Stimulated activated naive B cell treated with anti-CD40 and anti-IgM and Interleukin-4, amounts not matched to agents 10 μg/mL and 1 μg/mL and 100 μg/mL, for 72 hours (primary cell): Measurements from ENCODE around the gene VSTM2B.
A peak's percentile ranks its signal among the peaks of the same experiment; 100 is the strongest.

Source experiments
- ATAC-seq, 2 donors: fragments of 150-1000 bp; cut with Tn5 transposase; replicated peaks; 2 replicates each; pipeline ENCODE4 v1.10.0; 2021; ENCODE audit warnings: moderate library complexity in 1 of 2
- DNase-seq: peaks from one replicate; pipeline ENCODE4 v3.0.0; 2021
- H3K27ac Mint-ChIP-seq: one replicate; pipeline ENCODE4 v1.8.0; 2022; ENCODE audit warnings: mild to moderate bottlenecking, mixed read lengths
- H3K27me3 Mint-ChIP-seq, 2 donors: one replicate each; pipeline ENCODE4 v1.8.0; 2022; ENCODE audit warnings: mixed read lengths in 2 of 2
- H3K36me3 Mint-ChIP-seq, 2 donors: one replicate each; pipeline ENCODE4 v1.8.0; 2022; ENCODE audit warnings: mixed read lengths in 2 of 2, mild to moderate bottlenecking in 1 of 2
- H3K4me1 Mint-ChIP-seq, 2 donors: one replicate each; pipeline ENCODE4 v1.8.0; 2022; ENCODE audit warnings: mixed read lengths in 2 of 2, mild to moderate bottlenecking in 1 of 2
- H3K4me3 Mint-ChIP-seq, 2 donors: one replicate each; pipeline ENCODE4 v1.8.0; 2022; ENCODE audit warnings: mild to moderate bottlenecking in 2 of 2, mixed read lengths in 2 of 2, moderate library complexity in 1 of 2
- H3K9me3 Mint-ChIP-seq, 2 donors: one replicate each; pipeline ENCODE4 v1.8.0; 2022; ENCODE audit warnings: mixed read lengths in 2 of 2, mild to moderate bottlenecking in 1 of 2

Gene VSTM2B

DNA sequence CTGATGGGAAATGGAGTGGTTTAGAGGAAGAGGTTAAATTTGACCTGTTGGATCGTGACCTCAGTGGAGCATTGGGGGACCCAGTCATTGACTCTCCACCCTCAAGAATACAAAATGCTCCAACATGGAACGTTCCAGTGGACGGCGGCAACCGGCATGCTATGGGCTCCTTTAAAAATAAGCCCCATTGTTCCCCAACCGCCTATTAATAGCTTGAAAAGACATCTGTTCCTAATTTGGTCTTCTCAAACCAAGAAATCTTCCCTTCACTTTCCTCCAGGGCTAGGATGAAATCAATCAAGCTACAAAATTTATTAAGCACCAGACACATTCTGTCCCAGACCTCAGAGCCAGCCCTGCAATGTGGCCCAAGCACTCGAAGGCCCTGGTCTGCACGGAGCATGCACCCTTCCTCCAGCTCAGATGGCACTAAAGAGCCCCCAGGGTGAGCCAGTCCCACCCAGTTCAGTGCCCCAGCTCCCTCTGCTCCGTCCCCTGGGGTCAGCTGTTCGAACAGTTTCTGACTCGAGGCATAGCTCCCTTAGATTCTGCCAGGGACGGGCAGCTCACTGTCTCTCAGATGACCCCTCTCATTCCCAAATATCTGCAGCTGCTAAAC is 22.5 kb upstream of the VSTM2B start:
- no peaks in the 10 kb centered on the region for H3K9me3 Mint-ChIP-seq
- no peaks in the 10 kb centered on the region for H3K4me1 Mint-ChIP-seq
- ATAC-seq: no peak
- DNase-seq: no peak
- H3K27me3 Mint-ChIP-seq: peaks cover 6 to 7% of the 10 kb centered on the region in 2 donors
- no peak overlapping the region for H3K4me3 Mint-ChIP-seq
- H3K27ac Mint-ChIP-seq: no peak overlapping the region
- no peaks in the 10 kb centered on the region for H3K36me3 Mint-ChIP-seq

DNA sequence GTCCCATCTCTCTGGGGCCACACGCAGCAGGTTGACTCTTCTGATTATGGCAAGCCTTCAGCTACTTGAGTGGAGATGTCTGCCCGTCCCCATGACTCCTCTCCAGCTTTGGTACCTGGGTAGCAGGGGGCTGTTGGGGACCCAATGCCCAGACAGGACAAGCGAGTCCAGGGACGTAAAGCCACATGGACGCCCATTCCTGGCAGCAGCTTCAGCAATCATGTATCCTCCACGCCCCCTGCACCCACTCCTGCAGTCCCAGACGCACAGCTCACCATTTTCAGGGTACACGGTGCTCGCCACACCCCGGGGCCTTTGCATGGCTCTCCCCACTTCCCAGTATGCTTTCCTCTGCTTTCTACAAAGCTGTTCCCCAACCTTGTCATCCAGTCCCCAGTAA is 22.0 kb upstream of the VSTM2B start:
- ATAC-seq (no peak), DNase-seq (no peak)
- H3K4me3 Mint-ChIP-seq: no peak overlapping the region
- H3K27me3 Mint-ChIP-seq: peaks cover 8 to 11% of the 10 kb centered on the region in 2 donors
- H3K36me3 Mint-ChIP-seq: no peaks in the 10 kb centered on the region
- no peaks in the 10 kb centered on the region for H3K4me1 Mint-ChIP-seq
- no peaks in the 10 kb centered on the region for H3K9me3 Mint-ChIP-seq
- no peak overlapping the region for H3K27ac Mint-ChIP-seq

- Mint-ChIP-seq H3K27ac (no peak overlapping the region), H3K4me3 (no peak overlapping the region), H3K27me3 (peaks cover 15 to 18% of the 10 kb centered on the region in 2 donors), H3K4me1 (no peaks in the 10 kb centered on the region), H3K9me3 (no peaks in the 10 kb centered on the region), H3K36me3 (no peaks in the 10 kb centered on the region)
- ATAC-seq: no peak
- no peak for DNase-seq
These were observed 21.3 kb upstream of the VSTM2B start for GRCh38 chr19:29504454-29504853.

- no peak for ATAC-seq
- peaks cover 21 to 26% of the 10 kb centered on the region in 2 donors for H3K27me3 Mint-ChIP-seq
- H3K9me3 Mint-ChIP-seq: no peaks in the 10 kb centered on the region
These were observed 20.5 kb upstream of the VSTM2B start for GRCh38 chr19:29505097-29505824.

GRCh38 chr19:29506619-29506911 is 19.2 kb upstream of the VSTM2B start:
- peaks cover 29 to 38% of the 10 kb centered on the region in 2 donors for H3K27me3 Mint-ChIP-seq
- no peak overlapping the region for H3K27ac Mint-ChIP-seq
- DNase-seq (no peak), ATAC-seq (no peak)
- no peaks in the 10 kb centered on the region for H3K36me3 Mint-ChIP-seq
- no peak overlapping the region for H3K4me3 Mint-ChIP-seq
- H3K9me3 Mint-ChIP-seq: peaks cover 0 to under 1% of the 10 kb centered on the region in 2 donors
- no peaks in the 10 kb centered on the region for H3K4me1 Mint-ChIP-seq

More at GRCh38 chr19:29505097-29505824, 20.5 kb upstream of the VSTM2B start:
- no peak overlapping the region for H3K27ac Mint-ChIP-seq
- H3K4me1 Mint-ChIP-seq: no peaks in the 10 kb centered on the region
- DNase-seq: no peak
- H3K4me3 Mint-ChIP-seq: no peak overlapping the region
- H3K36me3 Mint-ChIP-seq: no peaks in the 10 kb centered on the region

DNA sequence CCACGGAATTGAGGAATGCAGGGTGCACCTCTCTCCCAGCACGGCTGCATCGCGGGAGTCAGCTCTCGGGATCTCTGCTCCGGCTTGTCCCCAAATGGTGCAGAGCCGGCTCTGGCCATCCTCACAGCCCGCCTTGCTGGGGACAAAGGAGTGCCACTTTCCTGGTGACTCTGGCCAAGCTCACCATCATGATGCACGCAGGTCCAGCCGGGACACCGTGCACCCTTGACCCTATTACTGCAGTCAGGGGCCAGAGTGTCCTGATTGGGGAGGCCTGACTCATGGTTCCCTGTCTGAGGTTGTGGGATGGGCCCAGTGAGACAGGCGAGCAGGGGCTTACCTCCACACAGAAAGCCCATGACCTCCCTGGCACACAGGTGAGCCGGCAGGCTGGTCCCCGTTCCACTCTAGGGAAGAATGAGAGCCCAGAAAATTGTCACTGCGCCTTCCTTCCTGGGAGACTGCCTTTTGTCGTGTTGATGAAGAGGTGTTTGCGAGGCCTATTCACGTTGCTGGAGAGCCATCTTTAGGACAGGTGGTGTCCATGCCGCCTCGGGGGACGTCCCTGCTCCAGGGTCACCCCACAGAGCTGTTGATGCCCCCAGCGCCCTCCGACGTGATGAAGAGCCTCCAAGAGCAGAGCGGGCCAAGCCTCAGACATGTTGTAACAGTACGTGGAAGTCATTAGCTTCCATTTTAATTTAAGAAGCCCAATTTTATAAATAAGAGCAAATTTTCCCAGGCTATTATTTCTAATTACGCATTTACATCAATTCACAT is 18.5 kb upstream of the VSTM2B start:
- no peak overlapping the region for H3K4me3 Mint-ChIP-seq
- H3K27me3 Mint-ChIP-seq: peaks cover 36 to 42% of the 10 kb centered on the region in 2 donors
- H3K36me3 Mint-ChIP-seq: no peaks in the 10 kb centered on the region
- H3K27ac Mint-ChIP-seq: no peak overlapping the region
- H3K4me1 Mint-ChIP-seq: no peaks in the 10 kb centered on the region
- DNase-seq (no peak), ATAC-seq (no peak)
- H3K9me3 Mint-ChIP-seq: peaks cover 0 to 5% of the 10 kb centered on the region in 2 donors

- peaks cover 3 to 12% of the 10 kb centered on the region in 2 donors for H3K9me3 Mint-ChIP-seq
- ATAC-seq: no peak
- no peaks in the 10 kb centered on the region for H3K36me3 Mint-ChIP-seq
- H3K27ac Mint-ChIP-seq: no peak overlapping the region
- peaks cover 40 to 49% of the 10 kb centered on the region in 2 donors for H3K27me3 Mint-ChIP-seq
- no peak overlapping the region for H3K4me3 Mint-ChIP-seq
- DNase-seq: no peak
- no peaks in the 10 kb centered on the region for H3K4me1 Mint-ChIP-seq
These were observed 17.6 kb upstream of the VSTM2B start for GRCh38 chr19:29508181-29508580.

DNA sequence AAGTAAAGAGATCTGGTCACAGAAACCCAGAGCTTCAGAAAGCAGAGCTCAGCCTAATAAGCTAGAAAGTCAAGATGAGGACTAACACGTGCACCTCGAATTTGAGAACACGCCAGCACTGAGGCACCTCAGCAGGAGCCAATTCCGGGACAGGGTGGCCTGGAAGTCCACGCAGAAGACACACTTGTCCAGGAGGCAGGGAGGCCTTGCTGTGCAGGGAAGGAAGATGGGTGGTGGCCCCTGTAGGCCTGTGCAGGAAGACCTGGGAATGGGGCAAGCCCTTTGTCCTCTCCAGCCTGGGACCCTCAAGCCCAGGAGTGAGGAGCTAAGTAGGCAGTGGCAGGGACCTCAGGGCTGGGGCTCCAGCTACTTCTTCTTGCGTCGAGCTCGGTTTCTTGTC is 16.3 kb upstream of the VSTM2B start:
- no peak overlapping the region for H3K27ac Mint-ChIP-seq
- no peaks in the 10 kb centered on the region for H3K4me1 Mint-ChIP-seq
- H3K4me3 Mint-ChIP-seq: no peak overlapping the region
- peaks cover 0 to 1% of the 10 kb centered on the region in 2 donors for H3K36me3 Mint-ChIP-seq
- ATAC-seq (no peak), DNase-seq (no peak)
- H3K9me3 Mint-ChIP-seq: peaks cover 3 to 14% of the 10 kb centered on the region in 2 donors
- H3K27me3 Mint-ChIP-seq: peaks cover 40 to 49% of the 10 kb centered on the region in 2 donors

- Mint-ChIP-seq H3K27ac (no peak overlapping the region), H3K27me3 (peaks cover 40 to 49% of the 10 kb centered on the region in 2 donors), H3K4me1 (no peaks in the 10 kb centered on the region), H3K4me3 (no peak overlapping the region), H3K9me3 (peaks cover 3 to 14% of the 10 kb centered on the region in 2 donors), H3K36me3 (peaks cover 0 to 1% of the 10 kb centered on the region in 2 donors)
- DNase-seq (no peak), ATAC-seq (no peak)
These were observed 15.0 kb upstream of the VSTM2B start for GRCh38 chr19:29510701-29511265.

- no peak for DNase-seq
- Mint-ChIP-seq H3K4me1 (no peaks in the 10 kb centered on the region), H3K36me3 (peaks cover 0 to 1% of the 10 kb centered on the region in 2 donors), H3K27me3 (peaks cover 40 to 49% of the 10 kb centered on the region in 2 donors), H3K27ac (no peak overlapping the region), H3K4me3 (no peak overlapping the region), H3K9me3 (peaks cover 3 to 14% of the 10 kb centered on the region in 2 donors)
- no peak for ATAC-seq
These were observed 14.0 kb upstream of the VSTM2B start for GRCh38 chr19:29511768-29512167.

DNA sequence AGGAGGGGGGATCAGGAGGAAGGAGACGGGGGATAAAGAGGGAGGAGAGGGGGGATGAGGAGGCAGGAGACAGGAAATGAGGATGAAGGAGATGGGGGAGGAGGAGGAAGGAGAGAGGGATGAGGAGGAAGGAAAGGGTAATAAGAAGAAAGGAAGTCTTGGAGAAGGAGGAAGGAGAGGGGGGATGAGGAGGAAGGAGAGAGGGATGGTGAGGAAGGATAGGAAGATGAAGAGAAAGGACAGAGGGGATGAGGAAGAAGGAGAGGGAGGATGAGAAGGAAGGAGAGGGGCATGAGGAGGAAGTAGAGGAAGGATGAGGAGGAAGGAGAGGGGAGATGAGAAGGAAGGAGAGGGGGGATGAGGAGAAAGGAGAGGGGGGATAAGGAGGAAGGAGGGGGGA is 13.0 kb upstream of the VSTM2B start:
- no peak overlapping the region for H3K4me3 Mint-ChIP-seq

GRCh38 chr19:29514525-29515232 is 11.1 kb upstream of the VSTM2B start:
- H3K9me3 Mint-ChIP-seq: peaks cover 3 to 14% of the 10 kb centered on the region in 2 donors
- no peak for DNase-seq
- H3K36me3 Mint-ChIP-seq: peaks cover 0 to 1% of the 10 kb centered on the region in 2 donors
- no peak overlapping the region for H3K4me3 Mint-ChIP-seq
- peak; percentile 74 to 79 for ATAC-seq
- H3K27ac Mint-ChIP-seq: no peak overlapping the region
- H3K4me1 Mint-ChIP-seq: no peaks in the 10 kb centered on the region
- peaks cover 30 to 47% of the 10 kb centered on the region in 2 donors for H3K27me3 Mint-ChIP-seq

More for the DNA sequence above, 13.0 kb upstream of the VSTM2B start:
- Mint-ChIP-seq H3K27me3 (peaks cover 35 to 53% of the 10 kb centered on the region in 2 donors), H3K4me1 (no peaks in the 10 kb centered on the region), H3K9me3 (peaks cover 3 to 14% of the 10 kb centered on the region in 2 donors), H3K36me3 (peaks cover 0 to 1% of the 10 kb centered on the region in 2 donors), H3K27ac (no peak overlapping the region)
- ATAC-seq (no peak), DNase-seq (no peak)

GRCh38 chr19:29515233-29515619 is 10.6 kb upstream of the VSTM2B start:
- ATAC-seq (peak; percentile 38 to 42), DNase-seq (no peak)
- H3K36me3 Mint-ChIP-seq: peaks cover 0 to 1% of the 10 kb centered on the region in 2 donors
- H3K4me1 Mint-ChIP-seq: no peaks in the 10 kb centered on the region
- no peak overlapping the region for H3K4me3 Mint-ChIP-seq
- H3K27me3 Mint-ChIP-seq: peaks cover 32 to 47% of the 10 kb centered on the region in 2 donors
- no peak overlapping the region for H3K27ac Mint-ChIP-seq
- peaks cover 3 to 14% of the 10 kb centered on the region in 2 donors for H3K9me3 Mint-ChIP-seq
